ENCODE data around the gene DDX25. TPM values are rescaled to one million over a fixed set of nuclear protein-coding genes. Genes with fewer than 3 reads are reported as not detected.

Gene DDX25
- total RNA-seq, 2 experiments from 2014 or later = 0.14 to 0.26 TPM

GRCh38 chr11:125923633-125924032 lies 19.3 kb downstream of the DDX25 start:
- H3K27me3 Mint-ChIP-seq = peaks cover 4% of the 10 kb centered on the region
- no peak overlapping the region for H3K27ac Mint-ChIP-seq
- DNase-seq = no peak
- no peaks in the 10 kb centered on the region for H3K9me3 Mint-ChIP-seq
- H3K4me1 Mint-ChIP-seq = no peaks in the 10 kb centered on the region
- H3K4me3 Mint-ChIP-seq = no peak overlapping the region
- no peaks in the 10 kb centered on the region for H3K36me3 Mint-ChIP-seq

- H3K27ac Mint-ChIP-seq = no peak overlapping the region
- no peaks in the 10 kb centered on the region for H3K4me1 Mint-ChIP-seq
- no peak for DNase-seq
- no peaks in the 10 kb centered on the region for H3K36me3 Mint-ChIP-seq
- no peaks in the 10 kb centered on the region for H3K9me3 Mint-ChIP-seq
- peaks cover 4% of the 10 kb centered on the region for H3K27me3 Mint-ChIP-seq
- no peak overlapping the region for H3K4me3 Mint-ChIP-seq
Measured at GRCh38 chr11:125924384-125925007, 20.2 kb downstream of the DDX25 start.

GRCh38 chr11:125925247-125925740 lies 21.0 kb downstream of the DDX25 start:
- Mint-ChIP-seq H3K9me3 (no peaks in the 10 kb centered on the region), H3K27me3 (peaks cover 4% of the 10 kb centered on the region), H3K4me3 (no peak overlapping the region), H3K4me1 (no peaks in the 10 kb centered on the region), H3K27ac (no peak overlapping the region), H3K36me3 (no peaks in the 10 kb centered on the region)
- DNase-seq = no peak

GRCh38 chr11:125925804-125926203 lies 21.5 kb downstream of the DDX25 start:
- H3K36me3 Mint-ChIP-seq = no peaks in the 10 kb centered on the region

GRCh38 chr11:125926682-125927081 lies 22.4 kb downstream of the DDX25 start:
- H3K4me3 Mint-ChIP-seq = no peak overlapping the region
- H3K36me3 Mint-ChIP-seq = no peaks in the 10 kb centered on the region
- no peaks in the 10 kb centered on the region for H3K9me3 Mint-ChIP-seq
- peaks cover 4% of the 10 kb centered on the region for H3K27me3 Mint-ChIP-seq
- no peak for DNase-seq
- no peak overlapping the region for H3K27ac Mint-ChIP-seq
- no peaks in the 10 kb centered on the region for H3K4me1 Mint-ChIP-seq

More at GRCh38 chr11:125925804-125926203, 21.5 kb downstream of the DDX25 start:
- peaks cover 4% of the 10 kb centered on the region for H3K27me3 Mint-ChIP-seq
- no peak overlapping the region for H3K27ac Mint-ChIP-seq
- H3K4me1 Mint-ChIP-seq = no peaks in the 10 kb centered on the region
- no peaks in the 10 kb centered on the region for H3K9me3 Mint-ChIP-seq
- no peak overlapping the region for H3K4me3 Mint-ChIP-seq
- DNase-seq = no peak

- H3K27me3 Mint-ChIP-seq = peaks cover 4% of the 10 kb centered on the region
- H3K27ac Mint-ChIP-seq = no peak overlapping the region
- no peak overlapping the region for H3K4me3 Mint-ChIP-seq
- no peaks in the 10 kb centered on the region for H3K9me3 Mint-ChIP-seq
- no peaks in the 10 kb centered on the region for H3K36me3 Mint-ChIP-seq
- no peak for DNase-seq
- H3K4me1 Mint-ChIP-seq = peaks cover 8% of the 10 kb centered on the region
Measured at GRCh38 chr11:125929445-125930075, 25.3 kb downstream of the DDX25 start.

- no peak for DNase-seq
- no peaks in the 10 kb centered on the region for H3K36me3 Mint-ChIP-seq
- peaks cover 8% of the 10 kb centered on the region for H3K4me1 Mint-ChIP-seq
- H3K9me3 Mint-ChIP-seq = no peaks in the 10 kb centered on the region
- H3K4me3 Mint-ChIP-seq = no peak overlapping the region
- peaks cover 4% of the 10 kb centered on the region for H3K27me3 Mint-ChIP-seq
- no peak overlapping the region for H3K27ac Mint-ChIP-seq
Measured at GRCh38 chr11:125930076-125930450, 25.8 kb downstream of the DDX25 start.

- peaks cover 8% of the 10 kb centered on the region for H3K4me1 Mint-ChIP-seq
- H3K36me3 Mint-ChIP-seq = no peaks in the 10 kb centered on the region
- H3K27ac Mint-ChIP-seq = no peak overlapping the region
- H3K9me3 Mint-ChIP-seq = no peaks in the 10 kb centered on the region
- peaks cover 3% of the 10 kb centered on the region for H3K27me3 Mint-ChIP-seq
- DNase-seq = no peak
- no peak overlapping the region for H3K4me3 Mint-ChIP-seq
Measured at GRCh38 chr11:125931116-125931515, 26.8 kb downstream of the DDX25 start.

GRCh38 chr11:125931668-125932067 lies 27.4 kb downstream of the DDX25 start:
- H3K4me3 Mint-ChIP-seq = no peak overlapping the region
- no peaks in the 10 kb centered on the region for H3K27me3 Mint-ChIP-seq
- H3K27ac Mint-ChIP-seq = no peak overlapping the region
- H3K36me3 Mint-ChIP-seq = no peaks in the 10 kb centered on the region
- H3K4me1 Mint-ChIP-seq = peaks cover 8% of the 10 kb centered on the region
- DNase-seq = no peak
- H3K9me3 Mint-ChIP-seq = no peaks in the 10 kb centered on the region

GRCh38 chr11:125932301-125932700 lies 28.0 kb downstream of the DDX25 start:
- H3K27me3 Mint-ChIP-seq = no peaks in the 10 kb centered on the region
- H3K27ac Mint-ChIP-seq = no peak overlapping the region
- no peaks in the 10 kb centered on the region for H3K36me3 Mint-ChIP-seq
- peaks cover 8% of the 10 kb centered on the region for H3K4me1 Mint-ChIP-seq
- H3K4me3 Mint-ChIP-seq = no peak overlapping the region
- DNase-seq = no peak
- no peaks in the 10 kb centered on the region for H3K9me3 Mint-ChIP-seq

- DNase-seq = peak; percentile 43
- H3K4me3 Mint-ChIP-seq = no peak overlapping the region
Measured at GRCh38 chr11:125933030-125933813, 28.9 kb downstream of the DDX25 start.

GRCh38 chr11:125934473-125934872 lies 30.2 kb downstream of the DDX25 start:
- no peaks in the 10 kb centered on the region for H3K36me3 Mint-ChIP-seq
- H3K4me1 Mint-ChIP-seq = peaks cover 8% of the 10 kb centered on the region
- no peaks in the 10 kb centered on the region for H3K27me3 Mint-ChIP-seq
- no peak overlapping the region for H3K27ac Mint-ChIP-seq
- no peaks in the 10 kb centered on the region for H3K9me3 Mint-ChIP-seq
- no peak overlapping the region for H3K4me3 Mint-ChIP-seq
- no peak for DNase-seq

More at GRCh38 chr11:125933030-125933813, 28.9 kb downstream of the DDX25 start:
- H3K4me1 Mint-ChIP-seq = peaks cover 8% of the 10 kb centered on the region
- H3K27ac Mint-ChIP-seq = no peak overlapping the region
- H3K36me3 Mint-ChIP-seq = no peaks in the 10 kb centered on the region
- H3K9me3 Mint-ChIP-seq = no peaks in the 10 kb centered on the region
- no peaks in the 10 kb centered on the region for H3K27me3 Mint-ChIP-seq

- H3K4me3 Mint-ChIP-seq = no peak overlapping the region
- peaks cover 8% of the 10 kb centered on the region for H3K4me1 Mint-ChIP-seq
- no peaks in the 10 kb centered on the region for H3K36me3 Mint-ChIP-seq
- H3K27ac Mint-ChIP-seq = no peak overlapping the region
- no peaks in the 10 kb centered on the region for H3K9me3 Mint-ChIP-seq
- no peaks in the 10 kb centered on the region for H3K27me3 Mint-ChIP-seq
- DNase-seq = no peak
Measured at GRCh38 chr11:125935056-125935455, 30.7 kb downstream of the DDX25 start.

- no peaks in the 10 kb centered on the region for H3K36me3 Mint-ChIP-seq
- DNase-seq = no peak
- no peak overlapping the region for H3K27ac Mint-ChIP-seq
- H3K4me3 Mint-ChIP-seq = no peak overlapping the region
- H3K4me1 Mint-ChIP-seq = peaks cover 8% of the 10 kb centered on the region
- no peaks in the 10 kb centered on the region for H3K27me3 Mint-ChIP-seq
- H3K9me3 Mint-ChIP-seq = no peaks in the 10 kb centered on the region
Measured at GRCh38 chr11:125935618-125936199, 31.4 kb downstream of the DDX25 start.

- Mint-ChIP-seq H3K36me3 (no peaks in the 10 kb centered on the region), H3K27ac (no peak overlapping the region), H3K9me3 (no peaks in the 10 kb centered on the region), H3K4me1 (peaks cover 5% of the 10 kb centered on the region), H3K4me3 (no peak overlapping the region), H3K27me3 (no peaks in the 10 kb centered on the region)
- no peak for DNase-seq
Measured at GRCh38 chr11:125938418-125938817, 34.1 kb downstream of the DDX25 start.

All from activated naive CD8-positive, alpha-beta T cell treated with anti-CD3 and anti-CD28 coated beads for 36 hours (primary cell).